HG03442 (cell line): ENCODE measurements around the gene RARRES1.

Experiments
- ATAC-seq: cut with Tn5 transposase; IDR thresholded peaks from one replicate; pipeline ENCODE4 v1.9.1; 2021; ENCODE audit warnings: mild to moderate bottlenecking, moderate library complexity; ENCODE audit not compliant: unreplicated experiment

The RARRES1 gene

GRCh38 chr3:158735296-158736033, 3.2 kb upstream of the RARRES1 start:
- ATAC-seq, result no peak

DNA sequence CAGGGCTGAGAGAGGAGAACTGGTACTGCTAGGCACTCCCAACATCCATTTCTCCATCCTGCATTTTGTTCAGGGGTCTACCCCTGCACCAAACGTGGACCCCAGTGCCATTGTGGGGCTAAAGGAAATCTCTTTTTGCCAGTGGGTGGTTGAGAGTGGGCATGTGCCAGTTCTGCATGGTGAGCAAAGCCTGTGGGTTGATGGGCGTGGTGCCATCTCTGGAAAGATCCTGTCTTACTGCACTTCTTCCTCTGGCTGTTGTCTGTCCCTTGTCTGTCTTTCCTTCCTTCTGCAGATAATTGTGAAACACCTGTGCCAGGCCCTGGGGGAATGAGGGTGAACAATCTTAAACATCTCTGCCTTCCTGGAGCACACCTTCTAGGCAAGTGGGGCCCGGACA, 1.4 kb upstream of the RARRES1 start:
- ATAC-seq, result no peak

DNA sequence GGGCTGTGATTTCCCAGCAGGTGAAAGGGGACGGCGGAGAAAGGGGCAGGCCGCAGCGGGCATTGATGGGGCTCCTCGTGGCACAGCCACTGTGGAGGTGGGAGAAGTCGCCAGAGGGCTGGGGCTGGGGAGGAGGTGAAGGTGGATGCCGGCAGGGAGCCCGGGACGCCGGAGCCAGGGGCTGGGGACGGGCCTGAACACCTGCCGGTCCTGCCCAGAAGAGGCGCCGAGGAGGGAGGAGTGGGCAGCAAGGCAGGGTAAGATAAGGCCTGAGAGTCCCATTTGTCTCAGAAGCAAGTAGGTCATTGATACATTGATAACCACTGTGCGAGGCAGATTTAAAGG, 571 bp upstream of the RARRES1 start:
- ATAC-seq, result no peak

DNA sequence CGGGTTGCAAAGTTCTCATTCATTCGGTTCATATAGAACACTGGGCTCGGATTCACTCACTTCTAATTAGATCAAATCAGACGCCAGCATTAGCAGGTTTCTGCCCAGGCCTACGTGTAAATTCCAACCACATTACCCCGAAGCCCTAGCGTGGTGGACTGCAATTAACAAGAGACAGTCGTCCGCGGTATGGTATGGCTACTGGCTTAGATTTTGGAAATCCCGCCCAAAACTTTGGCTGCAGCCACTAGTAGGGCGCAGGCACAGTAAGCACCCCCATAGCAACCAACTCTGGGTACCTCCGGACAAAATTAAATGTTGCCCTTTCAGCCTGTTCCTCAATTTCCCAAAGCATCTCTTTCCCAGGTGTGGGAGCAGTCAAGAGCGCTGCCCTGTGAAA, 771 bp downstream of the RARRES1 start:
- ATAC-seq, result no peak

GRCh38 chr3:158728851-158729250, 3.4 kb downstream of the RARRES1 start:
- ATAC-seq, result no peak

GRCh38 chr3:158728061-158728377, 4.2 kb downstream of the RARRES1 start:
- ATAC-seq, result no peak

- ATAC-seq, result peak; percentile 46
These were observed 4.8 kb downstream of the RARRES1 start for GRCh38 chr3:158727206-158728060.

DNA sequence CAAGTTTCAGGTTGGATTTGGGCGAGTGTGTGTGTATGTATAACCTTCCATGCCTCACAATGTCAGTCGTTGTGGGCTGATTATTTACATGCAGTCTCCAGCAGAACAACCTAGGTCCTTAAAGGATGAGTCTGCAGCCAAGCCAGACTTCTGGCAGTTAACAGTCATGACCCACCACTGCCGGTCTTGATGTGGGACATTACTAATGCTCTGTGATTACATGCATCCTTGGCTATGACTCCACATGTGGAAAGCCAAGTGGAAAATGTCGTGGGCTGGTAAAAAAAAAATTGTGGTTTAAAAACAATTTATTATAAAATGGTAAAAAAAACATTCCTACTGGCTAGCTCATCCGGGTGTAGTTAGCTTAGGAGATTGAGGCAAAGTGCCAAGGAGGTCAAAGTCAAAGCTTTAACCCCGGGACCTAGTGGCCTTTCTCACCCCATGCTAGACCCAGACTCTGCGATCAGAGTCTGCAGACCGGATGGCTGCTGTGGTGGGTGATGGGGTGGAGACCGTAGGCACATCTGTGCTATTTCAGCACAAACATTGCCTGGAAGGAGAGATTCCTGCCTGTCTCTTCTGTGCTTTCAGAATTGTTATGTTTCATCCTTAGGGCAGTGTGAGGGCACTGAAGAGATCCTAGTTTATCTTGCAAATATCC, 6.8 kb downstream of the RARRES1 start:
- no peak for ATAC-seq

DNA sequence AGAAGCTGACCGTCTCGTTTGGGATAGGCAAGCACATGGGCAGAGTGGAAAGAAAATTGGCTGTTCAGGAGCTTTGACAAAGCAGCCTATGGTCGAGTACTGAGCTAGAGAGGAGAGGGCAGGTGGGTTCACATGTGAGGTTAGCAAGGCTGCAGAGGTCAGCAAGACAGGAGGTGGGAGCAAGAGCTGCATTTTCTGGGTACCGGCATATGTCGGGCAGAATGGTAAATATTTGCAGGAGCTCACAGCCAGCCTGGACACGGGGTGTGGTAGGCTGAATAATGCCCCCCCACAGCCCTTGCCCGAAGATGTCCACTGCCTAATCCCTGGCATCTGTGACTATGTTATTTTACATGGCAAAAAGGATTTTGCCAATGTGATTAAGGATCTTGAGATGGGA, 8.3 kb downstream of the RARRES1 start:
- ATAC-seq, result no peak

DNA sequence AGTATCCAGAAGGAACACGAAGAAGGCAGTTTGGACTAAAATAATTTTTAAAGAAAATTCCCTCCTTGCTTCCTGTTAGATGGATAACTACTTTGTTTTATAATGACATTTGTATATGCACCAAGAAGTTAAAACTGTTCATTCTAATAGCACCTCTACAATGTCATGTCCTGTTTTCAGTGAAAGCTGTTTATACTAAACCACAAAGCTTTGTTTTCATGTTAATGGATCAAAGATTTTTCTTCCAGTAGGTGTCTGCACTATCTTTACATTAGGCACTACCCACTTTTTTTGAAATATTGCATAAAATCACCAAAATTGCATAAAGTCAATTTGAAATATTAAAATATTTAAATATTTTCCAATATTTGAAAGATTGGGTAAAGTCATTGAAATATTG, 10.1 kb downstream of the RARRES1 start:
- ATAC-seq, result no peak

GRCh38 chr3:158718490-158719170, 13.6 kb downstream of the RARRES1 start:
- no peak for ATAC-seq

GRCh38 chr3:158717576-158717975, 14.7 kb downstream of the RARRES1 start:
- ATAC-seq, result no peak

- no peak for ATAC-seq
These were observed 19.2 kb downstream of the RARRES1 start for GRCh38 chr3:158713094-158713499.

DNA sequence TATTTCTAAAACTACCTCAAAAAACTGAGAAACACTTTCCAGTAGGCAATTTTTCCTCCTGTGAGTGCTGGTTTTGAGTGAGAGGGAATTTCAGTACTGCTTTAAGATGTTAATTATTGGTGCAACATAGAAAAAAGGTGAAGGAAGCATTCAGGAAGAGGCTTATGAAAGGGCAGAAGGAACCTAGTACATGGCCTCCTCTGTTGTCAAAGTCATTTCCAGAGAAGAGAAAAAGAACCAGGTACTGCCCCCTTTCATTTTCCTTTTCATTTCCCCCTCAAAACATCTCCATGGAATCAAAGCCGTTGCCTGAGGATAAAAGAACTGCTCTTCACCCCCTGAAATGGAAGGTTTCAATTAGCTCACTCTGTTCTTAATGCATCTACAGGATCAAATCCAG, 19.8 kb downstream of the RARRES1 start:
- ATAC-seq, result peak; percentile 57

GRCh38 chr3:158711886-158712285, 20.4 kb downstream of the RARRES1 start:
- ATAC-seq, result peak; percentile 59

DNA sequence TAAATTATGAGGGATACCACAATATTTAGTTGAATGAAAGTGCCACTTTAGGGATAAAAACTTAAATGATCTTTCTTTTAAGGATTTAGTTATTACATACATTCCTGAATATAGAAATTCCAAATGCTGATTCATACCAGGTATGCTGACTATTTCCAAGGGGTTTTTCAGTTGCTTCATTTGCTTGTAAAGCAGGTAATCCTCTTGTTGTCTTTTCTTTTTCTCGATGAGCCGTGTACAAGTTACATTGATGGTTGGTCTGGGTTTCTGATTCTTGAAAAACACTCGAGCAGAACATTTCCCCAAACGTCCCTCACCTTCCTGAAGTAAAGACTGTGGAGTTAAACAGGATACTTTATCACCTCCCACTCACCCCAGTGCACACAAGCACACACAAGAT, 21.7 kb downstream of the RARRES1 start:
- no peak for ATAC-seq

DNA sequence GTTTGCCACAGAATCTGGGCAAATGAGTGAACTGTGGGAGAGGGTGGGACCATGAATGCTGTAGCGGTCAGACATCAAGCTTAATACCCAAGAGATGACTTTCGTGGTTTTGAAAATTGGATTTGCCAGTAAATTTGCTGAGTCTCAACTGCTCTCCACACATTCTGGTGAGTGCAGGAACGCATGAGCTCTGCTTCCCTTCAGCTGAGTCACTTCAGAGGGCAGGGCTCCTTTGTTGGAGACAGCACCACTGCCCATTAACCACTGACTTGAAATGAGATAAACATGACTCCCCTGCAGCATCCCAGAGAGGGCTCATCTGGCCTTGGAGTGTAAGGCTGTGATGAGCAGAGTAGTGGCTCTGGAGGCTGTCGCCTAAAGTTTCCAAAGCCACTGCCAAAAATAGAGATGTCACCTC, 22.6 kb downstream of the RARRES1 start:
- ATAC-seq, result no peak

DNA sequence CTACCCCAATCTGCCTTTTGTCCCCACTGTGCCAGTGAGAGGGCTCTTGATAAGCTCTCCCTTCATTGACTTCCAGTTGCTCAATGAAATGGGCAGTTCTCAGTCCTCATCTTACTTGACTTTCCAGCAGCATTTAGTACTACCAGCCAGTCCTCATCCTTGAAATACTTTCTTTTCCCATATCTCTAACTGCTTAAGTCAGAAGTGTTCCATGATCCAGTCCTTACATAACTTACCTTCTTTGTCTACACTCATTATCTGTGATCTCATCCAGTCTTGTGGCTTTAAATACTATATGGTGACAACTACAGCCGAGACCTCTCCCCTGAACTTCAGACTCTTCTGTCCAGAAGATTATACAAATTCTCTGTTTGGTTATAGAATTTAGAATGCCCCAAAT, 28.7 kb downstream of the RARRES1 start:
- no peak for ATAC-seq

GRCh38 chr3:158702815-158703481, 29.3 kb downstream of the RARRES1 start:
- ATAC-seq, result no peak

GRCh38 chr3:158701420-158702065, 30.7 kb downstream of the RARRES1 start:
- ATAC-seq, result no peak
